Skeletal muscle tissue (tissue), 4 donors: ENCODE results near the gene CNR1. TPM values are rescaled to one million over a fixed set of nuclear protein-coding genes. Genes with fewer than 3 reads are reported as not detected.
"Not testable (repeated sequence)": the region's sequence is repeated elsewhere in the genome, so short reads cannot be mapped to it uniquely, and the experiment has no call there.

Experiments
- H3K27ac ChIP-seq: one replicate; pipeline ENCODE4 v1.7.0; 2013; ENCODE audit warnings: mild to moderate bottlenecking, low read depth, low read length, inconsistent platforms
- H3K27me3 ChIP-seq, 3 donors: one replicate each; pipeline ENCODE4 v1.7.0; 2013; ENCODE audit warnings: low read length in 3 of 3; ENCODE audit not compliant: control insufficient read depth in 3 of 3, insufficient read depth in 3 of 3
- H3K36me3 ChIP-seq, 3 donors: one replicate each; pipeline ENCODE4 v1.7.0; 2013; ENCODE audit warnings: low read length in 3 of 3; ENCODE audit not compliant: control insufficient read depth in 3 of 3, insufficient read depth in 3 of 3
- H3K4me1 ChIP-seq, 3 donors: one replicate each; pipeline ENCODE4 v1.7.0; 2013; ENCODE audit warnings: low read length in 3 of 3, mild to moderate bottlenecking in 3 of 3; ENCODE audit not compliant: control insufficient read depth in 3 of 3, insufficient read depth in 3 of 3
- H3K4me3 ChIP-seq, 3 donors: one replicate each; pipeline ENCODE4 v1.7.0; 2013; ENCODE audit warnings: low read length in 3 of 3
- H3K9ac ChIP-seq, 3 donors: one replicate each; pipeline ENCODE4 v1.7.0; 2013; ENCODE audit warnings: low read length in 3 of 3, mild to moderate bottlenecking in 3 of 3, moderate library complexity in 2 of 3, low read depth in 1 of 3
- H3K9me3 ChIP-seq, 3 donors: one replicate each; pipeline ENCODE4 v1.7.0; 2013; ENCODE audit warnings: low read length in 3 of 3; ENCODE audit not compliant: control insufficient read depth in 3 of 3
- total RNA-seq: library from RNA; depleted of rRNA; stranded (reverse); fragments of >200 nt; gene quantifications from one replicate; pipeline ENCODE4 v1.2.3, GENCODE V29; 2014
- donor health status: Osteomylitis.

CNR1 gene
- total RNA-seq = 0.52 TPM

GRCh38 chr6:88165844-88166492 lies at the start of gene CNR1:
TSS of gene CNR1 (minus strand) at chr6:88166347. CDS start at chr6:88145274, 21,073 bp downstream.
- Histone ChIP-seq H3K27ac (no peak within 1 kb of the TSS), H3K36me3 (no peaks in the 10 kb centered on the region), H3K4me3 (peak within 1 kb of the TSS; percentile 58 to 68 (median 67)), H3K4me1 (peaks cover 4 to 12% (median 7%) of the 10 kb centered on the region in 3 donors), H3K9me3 (no peaks in the 10 kb centered on the region), H3K9ac (peak within 1 kb of the TSS in 2 of 3 donors; percentile 39 to 63), H3K27me3 (peaks cover 30 to 37% (median 33%) of the 10 kb centered on the region in 3 donors)

DNA sequence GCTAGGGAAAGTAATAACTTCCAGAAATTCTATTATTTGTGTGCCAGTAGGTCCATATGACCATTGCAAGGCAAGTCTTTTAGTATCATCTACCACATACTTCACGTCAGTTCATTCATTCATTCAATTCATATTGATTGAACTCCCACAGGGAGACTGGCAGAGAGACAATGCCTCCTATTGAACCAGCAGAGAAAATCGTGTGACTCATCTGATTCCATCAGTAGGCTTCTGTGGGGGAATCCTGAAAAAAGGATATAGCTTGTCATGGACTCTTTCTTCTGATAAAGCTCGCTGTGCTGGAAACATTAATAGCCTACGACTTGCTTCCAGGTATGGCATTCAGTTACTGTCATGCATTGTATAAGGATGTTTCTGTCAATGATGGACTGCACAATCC lies 45.3 kb upstream of the CNR1 start:
- Histone ChIP-seq H3K4me3 (no peak overlapping the region), H3K9ac (no peak overlapping the region), H3K27ac (no peak overlapping the region), H3K27me3 (no peaks in the 10 kb centered on the region), H3K9me3 (no peaks in the 10 kb centered on the region), H3K36me3 (no peaks in the 10 kb centered on the region), H3K4me1 (no peaks in the 10 kb centered on the region)

DNA sequence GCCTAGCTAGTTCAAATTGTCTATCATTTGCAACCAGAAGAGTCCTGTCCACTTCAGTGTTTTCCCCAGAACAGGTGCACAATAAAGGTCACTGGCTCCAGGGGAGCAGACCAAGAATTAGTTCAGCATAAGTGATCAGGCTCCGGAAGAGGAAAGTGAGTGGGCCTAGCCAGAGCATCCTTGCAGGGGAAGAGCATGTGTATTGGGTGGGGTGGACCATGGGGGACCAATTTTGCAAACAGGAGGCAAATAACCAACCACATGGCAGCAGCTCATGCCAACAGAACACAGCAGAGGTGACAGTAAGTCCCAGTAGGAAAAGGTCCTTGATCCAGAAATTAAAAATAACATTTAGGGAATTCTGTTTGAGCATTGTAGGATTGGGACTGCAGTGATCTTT lies 43.2 kb upstream of the CNR1 start:
- no peak overlapping the region for H3K27ac ChIP-seq
- H3K36me3 ChIP-seq = no peaks in the 10 kb centered on the region
- H3K27me3 ChIP-seq = no peaks in the 10 kb centered on the region
- peaks cover 0 to 5% (median 0%) of the 10 kb centered on the region in 3 donors for H3K9me3 ChIP-seq
- H3K9ac ChIP-seq = no peak overlapping the region
- no peak overlapping the region for H3K4me3 ChIP-seq
- H3K4me1 ChIP-seq = no peaks in the 10 kb centered on the region

- Histone ChIP-seq H3K4me1 (no peaks in the 10 kb centered on the region), H3K4me3 (no peak overlapping the region), H3K36me3 (no peaks in the 10 kb centered on the region), H3K9me3 (peaks cover 0 to 7% (median 0%) of the 10 kb centered on the region in 3 donors), H3K27me3 (no peaks in the 10 kb centered on the region), H3K27ac (no peak overlapping the region), H3K9ac (no peak overlapping the region)
These were observed 42.6 kb upstream of the CNR1 start for GRCh38 chr6:88208726-88209125.

- H3K4me1 ChIP-seq, H3K9ac ChIP-seq, H3K27me3 ChIP-seq, H3K36me3 ChIP-seq, H3K4me3 ChIP-seq, H3K27ac ChIP-seq: not testable (repeated sequence)
- peaks cover 0 to 15% (median 3%) of the 10 kb centered on the region in 3 donors for H3K9me3 ChIP-seq
These were observed 35.6 kb upstream of the CNR1 start for GRCh38 chr6:88201734-88202133.

DNA sequence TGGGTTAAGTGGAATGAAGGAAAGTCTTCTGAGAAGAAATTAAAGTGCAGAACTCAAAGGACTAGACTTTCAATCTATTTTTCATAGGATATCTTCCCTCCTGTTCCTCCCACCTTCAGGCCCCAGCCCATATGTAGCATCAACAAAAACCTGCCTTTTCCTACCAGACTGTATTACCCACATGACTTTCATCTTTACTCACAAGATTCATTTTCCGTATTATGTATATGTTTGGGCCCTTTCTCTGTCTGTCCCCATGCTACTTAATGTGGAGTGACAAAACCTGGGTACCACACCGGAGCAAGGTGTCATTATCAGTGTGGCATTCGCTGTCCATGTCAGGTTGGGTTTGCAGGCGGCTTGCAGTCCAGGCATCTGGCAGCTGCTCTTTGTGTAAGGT lies 18.8 kb upstream of the CNR1 start:
- H3K27ac ChIP-seq = no peak overlapping the region
- H3K9ac ChIP-seq = no peak overlapping the region
- no peaks in the 10 kb centered on the region for H3K4me1 ChIP-seq
- no peaks in the 10 kb centered on the region for H3K27me3 ChIP-seq
- no peaks in the 10 kb centered on the region for H3K36me3 ChIP-seq
- no peak overlapping the region for H3K4me3 ChIP-seq
- peaks cover 0 to 2% (median 0%) of the 10 kb centered on the region in 3 donors for H3K9me3 ChIP-seq

- H3K27me3 ChIP-seq = no peaks in the 10 kb centered on the region
- H3K4me3 ChIP-seq = no peak overlapping the region
- H3K36me3 ChIP-seq = no peaks in the 10 kb centered on the region
- no peak overlapping the region for H3K9ac ChIP-seq
- H3K27ac ChIP-seq = no peak overlapping the region
- no peaks in the 10 kb centered on the region for H3K4me1 ChIP-seq
- H3K9me3 ChIP-seq = no peaks in the 10 kb centered on the region
These were observed 17.3 kb upstream of the CNR1 start for GRCh38 chr6:88183471-88183870.

- Histone ChIP-seq H3K9ac (no peak overlapping the region), H3K4me3 (no peak overlapping the region), H3K27me3 (no peaks in the 10 kb centered on the region), H3K27ac (no peak overlapping the region), H3K36me3 (no peaks in the 10 kb centered on the region), H3K4me1 (no peaks in the 10 kb centered on the region), H3K9me3 (no peaks in the 10 kb centered on the region)
These were observed 13.5 kb upstream of the CNR1 start for GRCh38 chr6:88179692-88180091.

- no peaks in the 10 kb centered on the region for H3K9me3 ChIP-seq
- no peak overlapping the region for H3K9ac ChIP-seq
- no peaks in the 10 kb centered on the region for H3K36me3 ChIP-seq
- H3K27me3 ChIP-seq = no peaks in the 10 kb centered on the region
- H3K4me3 ChIP-seq = no peak overlapping the region
- H3K4me1 ChIP-seq = no peaks in the 10 kb centered on the region
- H3K27ac ChIP-seq = no peak overlapping the region
These were observed 11.9 kb upstream of the CNR1 start for GRCh38 chr6:88177961-88178464.

- no peaks in the 10 kb centered on the region for H3K4me1 ChIP-seq
- no peaks in the 10 kb centered on the region for H3K9me3 ChIP-seq
- H3K27ac ChIP-seq = no peak overlapping the region
- no peak overlapping the region for H3K9ac ChIP-seq
- no peak overlapping the region for H3K4me3 ChIP-seq
- peaks cover 0 to 4% (median 3%) of the 10 kb centered on the region in 3 donors for H3K27me3 ChIP-seq
- H3K36me3 ChIP-seq = no peaks in the 10 kb centered on the region
These were observed 8.8 kb upstream of the CNR1 start for GRCh38 chr6:88174906-88175305.
